ENCODE measurements around the gene PARVB.
"Not testable (repeated sequence)": the region's sequence is repeated elsewhere in the genome, so short reads cannot be mapped to it uniquely, and the experiment has no call there.

PARVB gene

GRCh38 chr22:44089717-44090570, 65.8 kb downstream of the PARVB start:
- no peak for DNase-seq

DNA sequence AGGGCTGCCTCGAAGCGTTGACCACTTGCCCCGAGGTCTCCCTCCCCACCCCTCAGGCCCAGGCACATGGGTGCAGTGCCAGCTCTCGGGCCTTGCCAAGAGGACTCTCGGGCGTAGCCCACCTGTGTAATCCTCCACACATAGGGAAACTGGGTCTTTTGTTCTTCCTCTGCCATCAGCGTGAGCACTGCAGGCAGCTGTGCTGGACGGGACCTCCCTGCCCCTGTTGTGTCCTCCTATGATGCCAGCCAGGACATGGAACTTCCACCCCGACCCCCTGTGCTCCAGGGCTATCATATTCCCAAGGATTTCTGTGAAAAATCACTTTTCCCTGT, 66.4 kb downstream of the PARVB start:
- no peak for DNase-seq

DNA sequence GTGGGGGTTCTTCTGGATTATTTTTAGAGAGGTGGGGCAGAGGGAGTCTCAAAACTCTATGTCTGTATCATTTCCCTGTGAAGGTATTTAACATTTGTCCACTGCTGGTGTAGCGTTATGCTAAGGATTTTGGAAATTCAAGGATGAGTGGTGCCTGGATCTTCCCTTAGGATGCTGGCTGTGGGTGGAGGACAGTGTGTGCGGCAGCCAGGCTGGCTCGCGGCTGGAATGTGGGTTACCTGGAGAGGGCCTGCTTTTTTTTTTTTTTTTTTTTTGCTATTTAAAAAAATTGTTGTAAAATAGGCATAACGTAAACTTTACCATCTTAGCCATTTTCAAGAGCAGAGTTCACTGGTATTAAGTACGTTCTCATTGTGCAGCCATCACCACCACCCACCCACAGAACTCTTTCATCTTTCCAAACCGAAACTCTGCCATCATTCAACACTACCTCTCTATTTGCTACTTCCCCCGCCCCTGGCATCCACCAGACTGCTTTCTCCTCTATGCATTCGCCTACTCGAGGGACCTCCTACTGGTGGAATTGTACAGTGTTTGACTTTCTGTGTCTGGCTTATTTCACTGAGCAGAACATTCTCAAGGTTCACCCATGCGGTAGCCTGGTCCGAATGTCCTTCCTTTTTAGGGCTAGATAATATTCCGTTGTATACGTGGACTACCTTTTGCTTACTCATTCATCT, 67.1 kb downstream of the PARVB start:
- peak in 1 of 5 donors; percentile 18 for DNase-seq

DNA sequence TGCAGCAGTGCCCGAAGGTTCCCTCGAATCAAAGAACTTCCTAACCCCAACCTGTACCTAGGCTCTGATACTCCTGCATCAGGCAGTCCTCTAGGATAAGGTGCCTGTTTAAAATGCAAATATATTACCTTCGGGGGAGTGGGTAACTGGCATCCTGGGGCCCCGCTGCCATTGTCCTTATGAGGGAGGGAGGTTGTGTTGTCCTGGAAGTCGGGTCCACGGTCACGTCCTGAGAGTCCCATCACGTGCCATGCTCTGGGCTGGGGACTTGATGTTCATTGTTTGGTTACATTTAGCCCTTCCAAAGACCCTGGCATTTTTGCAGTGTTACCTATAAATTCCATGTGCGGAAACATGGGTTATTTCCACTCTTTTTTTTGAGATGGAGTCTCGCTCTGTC, 67.6 kb downstream of the PARVB start:
- no peak for DNase-seq

DNA sequence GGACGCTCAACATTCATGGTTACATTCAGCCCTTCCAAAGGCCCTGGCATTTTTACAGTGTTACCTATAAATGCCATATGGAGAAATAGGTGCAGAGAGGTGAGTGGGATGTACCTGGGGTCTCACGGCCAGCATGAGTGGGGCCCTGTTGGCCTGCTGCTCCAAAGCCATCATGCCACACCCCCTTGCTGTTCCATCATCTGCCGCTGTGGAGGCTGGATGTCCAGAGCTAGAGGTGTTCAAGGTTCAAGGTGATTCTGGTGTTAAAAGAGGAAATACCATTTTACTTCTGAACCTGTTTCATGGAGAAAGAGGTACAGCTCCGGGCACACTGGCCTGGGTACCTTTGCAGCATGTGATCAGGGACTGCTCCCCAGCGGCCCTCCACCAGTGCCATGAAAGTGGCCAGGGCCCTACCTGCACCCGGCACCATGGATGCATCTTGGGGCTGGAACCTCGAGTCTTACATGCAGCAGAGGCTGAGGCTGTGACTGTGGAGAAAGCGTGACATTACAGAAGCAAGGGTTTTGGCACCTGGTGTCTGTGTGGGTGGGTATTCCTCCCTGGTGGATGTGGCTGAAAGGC, 68.6 kb downstream of the PARVB start:
- no peak for DNase-seq

- no peak for DNase-seq
These were observed 69.7 kb downstream of the PARVB start for GRCh38 chr22:44093791-44094190.

- DNase-seq = no peak
These were observed 70.7 kb downstream of the PARVB start for GRCh38 chr22:44094751-44095302.

DNA sequence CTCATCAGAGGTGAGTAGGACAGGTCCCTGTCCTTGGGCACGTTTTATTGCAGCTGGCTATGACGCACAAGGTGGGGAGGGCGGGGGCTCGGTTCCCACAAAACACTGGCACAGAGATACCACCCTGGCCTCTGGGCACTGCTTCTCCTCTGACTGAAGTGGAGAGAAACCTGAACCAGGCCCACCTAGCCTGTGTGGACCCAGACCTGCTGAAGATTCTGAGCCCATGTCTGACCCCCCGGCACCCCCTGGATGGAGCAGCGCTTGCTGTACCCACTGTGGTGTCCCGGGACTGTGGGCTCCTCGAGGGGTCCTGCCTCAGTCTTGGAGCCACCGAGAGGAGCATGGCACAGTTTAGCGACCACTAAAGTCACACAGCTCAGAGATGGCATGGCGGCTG, 72.6 kb downstream of the PARVB start:
- no peak for DNase-seq

DNA sequence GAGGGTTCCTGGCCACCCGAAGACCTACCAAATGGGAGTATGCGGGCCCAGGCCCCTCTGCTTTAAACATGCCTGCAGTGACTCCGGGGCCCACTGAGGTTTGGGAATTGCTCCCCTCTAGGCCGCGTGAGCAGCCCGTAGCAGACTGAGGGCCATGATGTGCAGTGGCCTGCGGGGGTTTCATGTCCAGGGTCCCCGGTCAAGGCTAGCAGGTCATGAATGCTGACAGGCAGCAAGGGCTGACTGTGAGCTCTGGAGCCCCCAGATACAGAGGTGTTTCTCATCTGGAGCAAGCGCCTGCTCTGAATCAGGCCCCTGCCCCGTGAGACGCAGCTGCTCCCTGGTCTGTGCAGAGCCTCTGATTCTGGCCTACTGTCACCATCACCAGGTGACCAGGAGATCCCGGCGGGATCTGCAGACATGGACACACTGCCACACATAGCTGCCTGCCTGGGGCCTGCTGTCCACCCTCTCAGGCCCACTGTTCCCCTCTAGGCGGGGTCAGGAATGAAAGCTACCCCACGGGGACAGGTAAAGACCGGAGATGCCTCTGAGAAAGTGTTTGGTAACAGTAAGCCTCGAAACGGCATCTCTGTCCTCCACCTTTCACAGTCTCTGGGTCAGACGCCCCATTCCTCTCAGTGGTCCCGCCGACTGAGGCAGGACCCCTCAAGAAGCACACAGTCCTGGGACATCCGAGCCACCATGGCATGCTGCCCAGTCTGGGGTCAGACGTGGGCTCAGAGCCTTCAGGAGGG, 73.3 kb downstream of the PARVB start:
- DNase-seq = no peak

GRCh38 chr22:44098021-44098739, 74.1 kb downstream of the PARVB start:
- no peak for DNase-seq

- DNase-seq = no peak
These were observed 74.9 kb downstream of the PARVB start for GRCh38 chr22:44098966-44099530.

GRCh38 chr22:44099696-44100095, 75.6 kb downstream of the PARVB start:
- no peak for DNase-seq

GRCh38 chr22:44100411-44100810, 76.3 kb downstream of the PARVB start:
- DNase-seq = no peak

GRCh38 chr22:44102121-44102520, 78.0 kb downstream of the PARVB start:
- DNase-seq = no peak

DNA sequence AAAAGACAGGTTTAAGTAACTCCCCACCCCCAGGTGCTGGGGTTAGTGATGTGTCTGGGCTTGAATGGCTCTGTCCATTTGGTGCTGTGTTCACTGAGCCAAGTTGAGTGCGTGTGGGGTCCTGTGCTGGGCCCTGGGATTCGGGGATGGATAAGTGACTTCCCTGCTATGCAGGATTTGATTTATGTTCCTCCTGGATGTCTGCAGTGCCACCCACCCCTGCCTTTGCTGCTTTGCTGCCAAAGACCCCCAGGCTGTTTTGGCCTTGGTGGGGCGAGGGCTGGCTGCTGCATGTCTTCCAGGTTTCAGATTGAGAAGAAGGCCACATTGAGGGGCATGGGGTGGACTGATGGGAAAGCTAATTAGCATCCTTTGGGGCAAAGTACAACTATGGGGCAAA, 78.8 kb downstream of the PARVB start:
- DNase-seq = no peak

- DNase-seq = no peak
These were observed 79.8 kb downstream of the PARVB start for GRCh38 chr22:44103735-44104480.

DNA sequence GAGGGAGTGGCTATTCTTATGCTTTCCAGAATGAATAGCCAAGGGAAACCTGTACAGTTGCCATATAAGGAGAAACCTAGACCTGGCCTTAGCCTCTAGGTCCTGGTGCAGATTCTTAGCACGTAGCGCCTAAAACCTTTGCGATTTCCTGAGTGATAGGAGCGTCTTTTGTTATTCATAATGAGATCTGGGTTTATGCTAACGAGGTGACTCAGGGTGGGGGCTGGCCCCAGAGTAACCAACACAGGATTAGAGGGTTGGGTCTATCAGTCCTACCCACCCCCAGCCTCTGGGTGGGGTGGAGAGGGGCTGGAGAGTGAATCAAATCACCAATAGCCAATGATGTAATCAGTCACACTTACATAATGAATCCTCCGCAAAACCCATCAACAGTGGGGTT, 83.2 kb downstream of the PARVB start:
- peak in 1 of 5 donors; percentile 17 for DNase-seq

GRCh38 chr22:44108076-44108475, 84.0 kb downstream of the PARVB start:
- DNase-seq = no peak

DNA sequence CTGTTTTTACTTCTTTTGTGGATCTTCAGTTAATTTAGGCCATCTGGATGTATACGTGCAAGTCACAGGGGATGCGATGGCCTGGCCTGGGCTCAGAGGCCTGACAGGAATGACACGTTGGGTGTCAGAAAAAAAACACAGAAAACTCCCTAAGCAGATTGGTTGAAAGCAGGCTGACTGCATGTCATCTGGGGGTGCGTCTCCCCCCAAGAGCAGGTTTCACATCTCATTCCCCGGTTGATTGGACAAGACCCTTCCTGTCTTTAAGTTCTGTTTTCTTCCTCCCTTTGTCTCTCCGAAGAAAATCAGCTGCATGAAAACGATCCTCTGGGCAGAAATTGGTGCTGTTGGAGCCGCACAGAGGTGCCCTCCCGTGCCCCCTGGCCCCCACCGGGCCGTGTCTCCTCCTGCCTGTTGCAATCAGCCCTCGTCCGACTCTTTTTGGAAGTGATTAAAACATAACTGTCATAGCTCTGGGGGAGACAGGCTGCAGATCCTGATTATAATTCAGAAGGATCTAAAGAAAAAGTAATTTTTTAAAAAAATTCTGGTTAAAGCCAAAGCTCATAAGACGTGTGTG, 84.8 kb downstream of the PARVB start:
- DNase-seq = no peak

DNA sequence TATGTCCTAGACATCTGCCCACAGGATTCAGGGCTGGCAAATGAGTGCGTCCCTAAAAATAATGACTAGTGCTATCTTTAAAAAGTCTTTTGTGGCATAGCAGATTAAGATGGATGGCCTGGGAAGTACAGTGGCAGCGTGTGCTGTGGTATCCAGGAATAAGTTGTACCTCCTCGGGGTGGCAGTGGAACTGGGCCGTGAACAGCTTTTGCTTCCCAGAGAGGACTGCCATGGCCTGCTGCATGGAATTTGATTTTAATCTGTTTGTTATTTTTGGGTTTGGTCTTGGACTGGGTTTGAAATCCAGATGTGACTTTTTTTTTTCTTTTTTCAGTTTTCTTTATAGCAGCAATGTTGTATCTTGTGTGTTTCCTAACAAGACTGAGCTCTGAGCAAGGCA, 85.3 kb downstream of the PARVB start:
- no peak for DNase-seq

DNA sequence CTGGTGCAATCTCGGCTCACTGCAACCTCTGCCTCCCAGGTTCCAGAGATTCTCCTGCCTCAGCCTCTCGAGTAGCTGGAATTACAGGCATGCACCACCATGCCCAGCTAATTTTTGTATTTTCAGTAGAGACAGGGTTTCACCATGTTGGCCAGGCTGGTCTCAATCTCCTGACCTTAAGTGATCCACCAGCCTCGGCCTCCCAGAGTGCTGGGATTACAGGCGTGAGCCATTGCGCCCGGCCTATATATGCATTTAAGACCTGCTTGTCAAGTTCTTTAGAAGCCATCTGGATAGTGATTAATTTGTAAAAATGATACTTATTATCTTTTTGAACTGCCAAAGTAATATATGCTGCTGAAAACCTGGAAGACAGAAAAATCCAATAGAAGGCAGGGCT, 86.6 kb downstream of the PARVB start:
- not testable (repeated sequence) for DNase-seq
